NCI-H226 (cell line): Measurements from ENCODE around the gene C17orf100.
"Not testable (repeated sequence)": the region's sequence is repeated elsewhere in the genome, so short reads cannot be mapped to it uniquely, and the experiment has no call there.

Experiments used
- DNase-seq: peaks from one replicate; pipeline ENCODE4 v3.0.0-alpha.2; 2015

The C17orf100 gene

DNA sequence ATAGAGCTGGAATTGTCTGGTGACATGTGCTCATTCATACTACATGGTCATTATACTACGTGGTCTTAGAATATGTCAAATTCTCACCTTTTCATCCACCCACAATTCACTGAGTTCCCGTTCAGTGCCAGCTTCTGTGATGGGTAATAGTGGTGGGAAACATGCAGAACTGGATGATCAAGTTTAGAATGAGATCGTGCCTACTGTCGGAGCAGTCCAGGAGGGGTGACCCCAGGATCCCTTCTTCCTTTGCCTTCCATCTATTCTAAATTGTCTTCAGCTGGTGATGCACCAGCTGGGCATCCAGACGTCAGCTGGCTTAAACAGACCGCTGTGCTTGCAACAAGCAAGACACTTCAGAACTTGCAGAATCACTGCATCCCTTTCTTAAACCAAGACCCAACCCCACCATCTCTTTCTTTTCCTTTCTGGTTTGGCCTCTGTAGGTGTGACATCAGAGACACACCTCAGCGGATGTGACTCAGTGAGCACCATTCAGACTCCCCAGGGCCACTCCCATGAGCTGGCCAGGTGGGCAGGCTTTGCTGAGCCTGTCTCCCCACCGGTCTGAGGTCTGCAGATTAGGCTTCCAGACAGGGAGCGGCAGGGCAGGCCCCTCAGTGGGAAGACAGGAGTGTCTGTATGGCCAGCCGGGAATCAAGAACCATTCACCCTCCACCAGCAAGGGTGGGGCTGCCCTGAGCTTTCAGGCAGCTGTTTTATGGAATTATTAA is 18.1 kb downstream of the C17orf100 start:
- DNase-seq: no peak

DNA sequence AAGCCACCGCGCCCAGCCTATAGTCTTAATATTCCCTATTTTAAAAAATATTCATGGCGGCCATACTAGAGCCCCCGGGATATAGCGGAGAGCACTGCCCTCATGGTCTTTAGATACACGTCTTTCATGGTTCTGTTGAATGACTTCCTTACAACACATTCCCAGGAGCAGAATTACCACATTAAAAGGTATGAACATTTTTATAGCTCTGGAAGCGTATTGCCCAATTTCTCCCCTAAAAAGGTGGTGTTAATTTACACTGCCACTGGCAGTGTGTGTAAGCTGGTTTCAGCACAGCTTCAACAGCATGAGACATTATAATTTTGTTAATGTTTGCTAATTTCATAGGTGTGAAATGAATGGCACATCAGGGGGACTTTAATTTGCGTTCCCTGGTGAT is 19.0 kb downstream of the C17orf100 start:
- no peak for DNase-seq

DNA sequence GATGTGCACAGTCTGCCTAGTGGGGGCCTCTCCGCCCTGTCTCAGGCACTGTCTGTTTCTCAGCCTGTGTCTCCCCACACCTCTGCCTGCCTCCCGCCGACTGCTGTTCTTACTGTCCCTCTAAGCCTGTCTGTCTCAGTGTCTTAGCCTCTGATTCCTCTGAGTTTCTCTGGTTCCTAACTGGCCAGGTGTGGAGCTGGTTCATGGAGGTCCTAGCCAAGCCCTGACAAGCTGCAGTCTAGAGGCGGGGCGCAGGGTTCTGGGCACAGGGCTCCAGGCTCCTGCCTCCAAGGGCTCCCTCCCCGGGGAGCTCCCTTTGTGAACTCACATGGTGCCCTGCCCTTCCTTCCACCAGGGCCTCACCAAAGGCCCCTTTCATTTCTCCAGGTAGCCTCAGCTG is 19.4 kb downstream of the C17orf100 start:
- no peak for DNase-seq

DNA sequence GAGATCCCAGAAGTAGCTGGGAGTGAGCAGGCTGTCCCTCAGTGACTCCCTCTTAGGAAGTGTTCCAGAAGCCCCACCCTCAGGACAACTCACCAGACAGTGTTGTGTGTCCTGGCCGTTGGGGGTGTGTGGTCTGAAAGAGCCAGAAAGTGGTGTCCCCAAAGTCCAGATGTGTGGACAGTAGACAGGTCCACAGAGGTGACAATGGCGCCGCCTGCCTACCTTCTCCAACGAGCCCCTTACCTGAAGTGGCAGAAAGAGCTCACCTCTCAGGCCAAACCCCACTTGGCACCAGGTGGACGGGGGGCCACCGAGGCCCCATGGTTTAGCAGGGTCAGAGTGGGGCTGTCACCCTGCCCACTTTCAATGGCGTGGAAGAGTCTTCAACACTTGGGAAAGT is 19.9 kb downstream of the C17orf100 start:
- no peak for DNase-seq

DNA sequence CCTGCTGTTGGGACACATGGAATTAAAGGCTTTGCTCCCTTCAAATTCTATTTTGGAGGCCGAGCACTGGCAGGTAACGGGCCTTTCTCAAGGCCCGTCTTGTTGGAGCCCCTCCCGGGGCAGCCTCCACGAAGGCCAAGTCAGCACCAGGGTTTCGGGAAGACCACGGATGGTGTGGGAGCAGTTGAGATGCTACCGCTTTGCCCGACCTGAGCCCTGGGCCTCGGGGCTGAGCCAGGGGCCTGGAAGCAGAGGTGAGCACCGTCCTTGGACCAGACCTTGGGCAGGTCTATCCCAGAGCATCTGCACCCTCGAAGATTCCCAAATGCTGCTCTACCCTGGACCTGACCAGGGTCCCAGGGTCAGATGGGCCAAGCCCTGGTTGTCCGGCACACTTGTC is 23.0 kb downstream of the C17orf100 start:
- no peak for DNase-seq

DNA sequence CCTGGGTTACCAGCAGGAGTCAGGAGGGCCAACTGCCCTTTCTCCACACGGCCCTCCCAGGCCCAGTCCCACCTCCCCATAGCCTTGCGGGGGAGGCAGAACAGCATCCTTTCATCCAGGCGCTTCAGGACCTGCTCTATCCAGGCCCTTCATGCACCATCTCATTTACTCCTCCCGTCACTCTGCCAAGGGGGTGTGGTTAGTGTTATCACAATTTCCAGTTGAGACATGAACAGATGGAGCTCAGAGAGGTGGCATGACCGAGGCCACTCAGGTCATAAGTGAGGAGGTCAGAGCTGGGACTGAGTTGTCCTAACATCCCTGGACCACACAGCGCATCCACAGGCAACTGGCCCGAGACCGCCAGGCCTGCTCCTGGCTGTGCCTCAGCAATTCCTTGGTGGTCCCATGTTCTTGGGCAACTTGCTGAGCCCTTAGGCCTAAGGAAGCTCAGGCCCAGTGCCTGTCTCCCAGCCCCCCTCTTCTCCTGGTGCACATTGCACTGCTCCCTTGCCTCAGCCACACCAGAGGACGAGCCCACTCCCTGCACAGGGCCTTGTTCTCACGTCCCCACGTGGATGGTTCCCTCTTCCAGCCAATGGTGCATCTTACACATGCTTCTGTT is 23.8 kb downstream of the C17orf100 start:
- no peak for DNase-seq

DNA sequence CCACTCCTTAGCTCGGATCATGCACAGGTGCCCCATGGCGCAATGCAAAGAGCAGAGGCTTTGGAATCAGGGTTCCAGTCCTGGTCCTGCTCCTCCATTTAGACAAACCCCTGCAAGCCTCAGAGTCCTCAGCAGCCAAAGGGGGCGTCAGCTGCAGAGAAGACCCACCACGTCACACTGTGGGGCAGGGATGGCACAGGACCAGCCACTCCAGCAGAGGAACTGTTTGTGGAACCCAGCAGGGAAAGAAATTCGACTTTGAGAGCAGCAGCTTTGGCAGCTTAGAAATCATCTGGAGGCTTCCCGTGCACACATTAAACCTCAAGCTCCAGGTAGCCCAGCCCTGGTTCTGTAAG is 25.2 kb downstream of the C17orf100 start:
- DNase-seq: no peak

DNA sequence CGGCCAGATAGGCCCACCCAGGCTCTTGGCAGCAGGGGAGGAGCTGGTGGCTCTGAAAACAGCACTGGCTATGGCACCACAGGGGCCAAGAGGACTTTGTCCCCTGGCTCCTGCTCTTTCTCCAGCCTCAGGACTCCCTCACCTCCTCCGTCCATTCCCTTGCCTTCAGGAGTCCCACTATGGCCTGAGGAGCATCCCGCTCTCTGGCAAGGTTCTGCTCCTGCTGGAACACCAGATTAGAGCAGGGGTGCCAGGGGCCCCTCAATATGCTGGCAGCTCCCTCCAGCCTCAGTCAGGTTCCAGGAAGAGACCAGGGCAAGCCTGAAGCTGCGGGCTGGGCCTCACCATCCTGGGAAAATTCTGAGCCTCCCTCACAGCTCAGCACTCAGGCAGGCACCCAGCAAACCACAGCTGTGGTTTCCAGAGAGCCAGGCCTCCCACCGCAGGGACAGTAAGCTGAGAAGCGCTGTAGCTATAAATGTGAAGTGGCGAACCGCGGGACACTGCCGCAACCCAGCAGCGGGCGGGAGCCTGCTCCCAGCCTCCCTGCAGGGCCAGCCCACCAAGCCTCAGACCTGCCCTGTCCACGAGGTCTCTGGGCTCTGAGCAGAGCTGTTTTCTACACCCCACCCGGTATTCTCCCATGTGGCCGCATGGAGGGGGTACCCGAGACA is 25.7 kb downstream of the C17orf100 start:
- no peak for DNase-seq

DNA sequence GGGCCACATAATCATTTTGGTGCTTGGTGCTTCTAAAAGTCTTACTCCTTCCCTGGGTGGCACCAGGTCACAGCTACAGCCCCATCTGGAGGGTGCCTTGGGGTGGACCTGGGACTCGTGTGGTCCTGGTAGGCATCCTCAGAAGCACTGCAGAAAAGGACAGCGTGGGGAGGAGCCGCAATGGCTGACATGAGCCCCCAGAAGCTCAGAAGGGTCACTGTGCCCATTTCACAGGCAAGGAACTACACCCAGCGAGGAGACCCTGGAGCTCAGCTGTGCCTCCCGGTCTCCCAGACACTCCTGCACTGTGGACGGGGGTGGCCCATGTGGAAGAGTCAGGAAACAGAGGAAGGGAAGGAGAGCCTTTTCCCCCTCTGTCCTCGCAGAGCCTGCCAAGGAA is 26.4 kb downstream of the C17orf100 start:
- DNase-seq: no peak

DNA sequence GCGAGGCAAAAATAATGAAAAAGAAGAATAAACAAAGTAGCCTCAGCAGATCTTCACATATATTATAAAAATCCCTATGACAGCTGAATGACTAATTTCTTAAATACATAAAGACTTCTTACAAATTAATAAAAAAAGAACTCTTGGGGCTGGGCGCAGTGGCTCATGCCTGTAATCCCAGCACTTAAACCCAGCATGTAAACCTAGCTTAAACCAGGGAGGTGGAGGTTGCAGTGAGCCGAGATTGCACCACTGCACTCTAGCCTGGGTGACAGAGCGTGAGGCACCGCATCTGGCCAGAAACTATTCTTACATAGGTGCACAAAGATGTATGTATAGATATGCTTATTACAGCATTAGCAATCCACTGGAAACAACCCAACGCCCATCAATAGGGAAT is 27.7 kb downstream of the C17orf100 start:
- no peak for DNase-seq

DNA sequence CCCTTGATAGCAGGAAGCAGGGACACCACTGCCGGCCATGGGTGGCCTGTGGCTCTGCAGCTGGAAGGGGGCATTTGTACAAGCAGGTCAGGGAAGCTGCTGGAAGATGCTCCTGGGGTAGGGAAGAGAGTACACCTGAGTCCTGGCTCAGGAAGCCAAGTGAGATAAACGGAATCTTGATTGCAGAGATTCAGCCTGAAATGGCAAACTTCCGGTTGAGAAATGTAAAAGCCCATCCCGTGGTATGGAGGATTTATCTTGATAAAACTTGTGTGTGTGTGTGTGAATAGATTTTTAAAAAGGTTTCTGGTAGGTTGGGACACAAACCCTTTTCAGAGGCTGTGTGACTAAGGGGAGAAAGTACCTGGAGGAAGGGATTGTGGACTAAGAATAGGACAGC is 29.6 kb downstream of the C17orf100 start:
- no peak for DNase-seq

DNA sequence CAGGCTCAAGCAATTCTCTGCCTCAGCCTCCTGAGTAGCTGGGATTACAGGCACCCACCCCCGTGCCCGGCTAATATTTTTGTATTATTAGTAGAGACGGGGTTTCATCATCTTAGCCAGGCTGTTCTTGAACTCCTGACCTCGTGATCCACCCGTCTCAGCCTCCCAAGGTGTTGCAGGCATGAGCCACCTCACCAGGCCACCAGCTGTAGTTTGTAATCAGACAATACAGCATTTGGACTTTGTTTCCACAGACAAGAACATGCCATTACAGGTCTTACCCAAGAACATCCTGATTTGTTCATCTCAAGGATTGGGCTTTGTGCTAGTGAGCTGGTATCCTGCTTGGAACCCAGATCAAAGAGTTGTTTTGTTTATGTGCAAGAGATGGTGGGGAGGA is 30.1 kb downstream of the C17orf100 start:
- DNase-seq: no peak

DNA sequence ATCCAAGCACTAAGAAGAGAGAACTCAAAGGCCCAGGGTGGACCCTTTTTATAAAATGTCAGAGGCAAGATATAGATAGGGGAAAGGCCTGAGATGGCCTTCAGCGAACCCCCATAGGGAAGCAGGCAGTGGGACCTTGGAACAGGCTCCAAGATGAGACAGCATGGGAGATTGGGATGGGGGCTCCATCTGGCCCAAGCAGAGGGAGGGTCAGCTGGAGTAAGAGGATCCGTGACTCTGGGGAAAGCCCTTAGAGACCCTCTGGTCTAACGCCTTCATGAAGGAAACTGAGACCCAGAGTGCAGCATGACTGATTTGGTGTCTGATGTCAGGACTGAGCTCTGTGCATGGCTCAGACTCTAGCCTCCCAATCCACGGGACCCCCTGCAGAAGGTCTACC is 30.8 kb downstream of the C17orf100 start:
- no peak for DNase-seq

DNA sequence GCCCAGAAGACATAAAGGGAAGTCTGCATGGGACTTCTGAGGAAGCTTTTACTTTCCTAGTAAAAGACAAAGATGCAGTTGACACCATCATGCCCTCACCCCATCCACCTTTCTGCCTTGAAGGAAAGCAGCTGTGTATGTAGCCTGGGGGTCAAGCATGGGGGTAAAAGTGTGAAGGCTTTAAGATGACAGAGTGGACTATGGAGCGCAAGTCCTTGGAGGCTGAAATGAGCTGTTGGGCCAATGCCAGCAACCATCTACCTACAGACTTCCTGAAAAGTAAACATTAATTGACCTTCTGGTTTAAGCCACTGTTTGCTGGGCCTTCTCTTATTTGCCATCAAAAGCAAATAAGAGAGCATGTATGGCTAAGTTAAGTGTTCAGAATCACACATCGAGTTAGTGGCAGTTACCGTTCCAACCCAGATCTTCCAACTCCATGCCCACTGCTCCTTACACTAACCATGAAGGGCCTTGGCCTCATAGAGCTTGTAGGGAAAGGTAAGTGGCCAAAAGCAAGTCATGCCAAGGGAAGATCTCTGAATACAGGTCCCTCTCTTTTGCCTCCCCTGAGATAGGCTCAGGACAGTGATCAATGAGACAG is 31.6 kb downstream of the C17orf100 start:
- no peak for DNase-seq

DNA sequence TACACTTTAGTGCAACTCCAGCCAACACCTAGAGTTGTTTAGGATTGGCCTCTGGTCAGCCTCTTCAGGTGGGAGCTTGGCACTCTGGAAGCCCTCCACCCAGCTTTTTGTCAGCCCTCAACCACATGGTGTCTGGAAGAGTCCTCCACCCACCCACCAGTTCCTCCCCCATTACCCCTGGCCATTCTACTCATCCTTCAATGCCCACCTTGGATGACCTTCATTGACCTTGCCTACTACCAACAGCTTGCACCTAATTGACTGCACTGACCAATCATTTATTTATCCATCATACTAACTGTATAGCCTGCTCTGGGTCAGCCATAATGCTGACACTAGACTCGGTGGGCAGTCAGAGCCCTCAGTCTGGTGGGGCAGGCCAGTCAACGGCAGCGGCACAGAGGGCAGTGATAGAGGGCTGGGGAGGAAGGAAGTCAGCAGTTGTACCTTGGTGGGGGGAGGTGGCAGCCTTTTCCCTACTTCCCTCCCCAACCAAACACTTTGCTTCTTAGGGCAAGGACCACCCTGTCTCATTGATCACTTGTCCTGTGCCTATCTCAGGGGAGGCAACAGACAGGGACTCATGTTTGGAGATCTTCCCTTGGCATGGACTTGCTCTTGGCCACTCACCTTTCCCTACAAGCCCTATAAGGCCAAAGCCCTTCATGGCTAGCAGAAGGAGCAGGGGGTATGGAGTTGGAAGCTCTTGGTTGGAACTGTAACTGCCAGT is 32.3 kb downstream of the C17orf100 start:
- DNase-seq: no peak

DNA sequence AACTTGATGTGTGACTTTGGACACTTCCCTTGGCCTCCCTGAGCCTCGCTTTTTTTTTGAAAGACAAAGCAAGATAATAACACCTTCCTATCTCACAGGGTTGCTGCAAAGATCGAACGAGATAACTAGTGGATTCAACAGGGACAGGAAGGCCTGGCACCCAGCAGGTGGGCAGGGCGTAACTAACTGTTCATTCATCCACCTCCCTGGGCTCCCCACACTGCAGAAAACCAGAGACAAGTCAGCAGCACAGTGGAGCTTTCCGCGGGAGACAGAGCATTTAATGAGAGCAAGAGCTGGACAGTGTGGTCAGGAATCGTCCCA is 32.9 kb downstream of the C17orf100 start:
- DNase-seq: no peak

DNA sequence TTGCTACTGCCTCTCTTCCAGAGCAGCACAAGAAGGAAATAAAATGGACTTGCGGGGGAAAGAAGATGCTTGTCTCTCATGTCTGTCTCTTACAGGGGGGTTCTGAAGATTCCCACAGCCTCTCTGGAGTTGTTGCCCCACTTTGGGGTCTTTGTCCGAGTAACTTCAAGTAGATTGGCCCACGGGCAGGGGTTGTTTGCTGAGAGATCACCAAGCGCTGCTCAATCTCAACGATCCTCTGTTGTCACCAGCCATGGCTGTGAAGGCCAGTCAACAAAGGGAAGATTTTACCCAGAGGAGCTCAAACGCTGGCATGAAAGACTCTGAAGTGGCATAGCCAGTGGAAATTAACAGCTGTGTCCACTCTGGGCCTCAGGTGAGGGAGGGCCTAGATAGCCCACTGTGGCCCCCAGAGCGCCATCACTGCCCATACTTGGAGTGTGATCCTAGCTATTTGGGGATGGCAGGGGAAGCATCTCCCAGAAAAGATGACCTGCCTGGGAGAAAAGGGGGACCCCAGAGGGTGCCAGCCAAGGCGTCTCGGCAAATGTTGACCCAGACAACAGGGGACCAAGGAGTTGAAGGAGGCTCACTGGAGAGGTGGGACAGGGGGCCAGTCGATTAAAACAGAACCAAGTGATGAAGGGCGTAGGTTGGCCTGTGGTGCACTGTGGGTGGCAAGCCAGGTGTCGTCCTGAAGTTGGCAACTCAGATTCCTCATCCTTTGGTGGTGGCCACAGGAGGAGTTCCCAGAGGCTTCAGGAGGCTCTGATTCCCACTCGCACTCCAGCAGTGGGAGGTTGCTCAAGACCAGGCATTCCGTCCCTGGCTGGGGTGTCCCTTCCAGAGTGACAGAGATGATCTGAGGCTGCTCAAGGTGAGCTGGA is 33.6 kb downstream of the C17orf100 start:
- no peak for DNase-seq

DNA sequence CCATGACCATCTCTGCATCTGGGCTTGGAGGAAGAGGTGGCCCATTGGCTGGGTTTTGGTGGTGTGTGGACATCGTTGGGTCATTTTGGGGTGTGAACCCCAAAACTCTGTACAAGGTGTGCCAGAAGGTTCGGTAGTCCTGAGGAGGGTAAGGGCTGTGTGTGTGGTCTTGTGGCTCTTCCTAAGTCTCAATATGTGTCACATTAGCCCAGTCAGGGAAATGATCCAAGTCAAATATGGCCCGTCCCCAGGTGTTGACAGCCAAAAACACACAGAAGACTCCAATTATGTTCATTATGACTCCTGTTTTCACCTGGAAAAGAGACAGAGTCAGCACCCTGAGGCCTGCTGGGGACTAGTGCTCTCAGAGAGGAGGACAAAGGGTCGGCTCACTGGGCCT is 34.5 kb downstream of the C17orf100 start:
- DNase-seq: no peak

DNA sequence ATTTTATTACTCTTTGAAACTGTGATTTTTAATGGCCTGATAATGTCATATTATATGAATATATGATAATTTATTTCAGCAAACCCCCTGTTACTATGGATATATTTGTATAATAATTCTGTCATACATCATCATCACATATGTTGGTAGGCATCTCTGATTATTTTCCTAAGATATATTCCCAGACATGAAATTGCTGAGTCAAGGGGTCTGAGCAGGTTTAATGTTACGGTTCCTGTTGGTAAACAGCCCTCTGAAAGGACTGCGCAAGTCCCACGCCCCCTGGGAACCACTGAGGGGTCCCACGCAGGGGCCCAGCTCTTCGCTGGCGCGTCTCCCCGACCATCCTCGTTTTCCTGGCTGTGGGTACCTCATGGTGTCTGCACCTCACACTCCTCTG is 37.4 kb downstream of the C17orf100 start:
- DNase-seq: no peak

DNA sequence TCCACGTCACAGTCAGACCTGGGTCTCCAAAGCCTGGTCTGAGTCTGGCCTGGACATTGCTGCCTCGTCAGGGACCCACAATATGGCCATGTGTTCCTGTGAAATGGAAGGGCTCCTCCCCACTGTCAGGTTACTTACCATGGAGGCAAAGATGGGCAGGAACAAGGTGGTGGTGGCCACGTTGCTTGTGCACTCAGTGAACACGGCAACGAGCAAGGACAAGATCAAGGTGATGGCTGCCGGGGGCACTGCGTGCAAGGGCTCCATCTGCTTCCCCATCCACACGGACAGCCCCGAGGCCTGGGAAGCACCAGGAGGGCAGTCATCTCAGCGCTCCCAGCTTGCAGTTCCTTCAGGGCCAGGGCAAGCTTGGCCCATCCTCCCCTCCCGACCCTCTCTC is 39.1 kb downstream of the C17orf100 start:
- DNase-seq: no peak

DNA sequence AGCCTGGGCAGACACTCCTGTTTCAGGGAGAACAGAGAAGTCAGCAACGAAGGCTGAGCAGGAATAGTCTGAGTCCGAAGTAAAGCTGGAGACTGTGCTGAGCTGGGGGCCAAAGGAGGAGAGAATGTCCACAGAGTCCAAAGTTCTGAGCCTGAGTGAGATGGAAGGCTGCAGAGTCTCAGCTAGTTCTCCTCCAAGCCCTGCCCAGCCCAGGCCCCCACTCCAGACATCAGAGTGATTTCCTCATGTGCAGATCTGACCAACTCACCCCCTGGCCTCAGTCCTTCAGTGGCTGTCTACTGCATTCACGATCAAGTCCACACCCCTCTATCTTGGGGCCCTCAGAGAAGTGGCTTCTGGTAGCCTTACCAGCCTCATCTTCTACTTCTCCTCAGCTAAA is 40.0 kb downstream of the C17orf100 start:
- no peak for DNase-seq

DNA sequence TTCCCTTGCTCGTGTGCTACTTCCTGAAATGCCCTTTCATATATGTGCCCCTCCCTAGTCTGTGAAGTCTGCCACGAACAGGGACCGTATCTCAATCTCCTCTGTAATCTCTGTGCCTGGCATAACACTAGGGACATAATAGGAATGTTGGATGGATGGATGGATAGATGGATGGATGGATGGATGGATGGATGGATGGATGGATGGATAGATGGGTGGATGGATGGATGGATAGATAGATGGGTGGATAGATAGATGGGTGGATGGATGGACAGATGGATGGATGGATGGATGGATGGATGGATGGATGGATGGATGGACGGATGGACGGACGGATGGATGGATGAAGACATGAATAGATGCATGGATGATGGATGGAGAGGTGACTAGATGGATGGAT is 40.4 kb downstream of the C17orf100 start:
- not testable (repeated sequence) for DNase-seq

DNA sequence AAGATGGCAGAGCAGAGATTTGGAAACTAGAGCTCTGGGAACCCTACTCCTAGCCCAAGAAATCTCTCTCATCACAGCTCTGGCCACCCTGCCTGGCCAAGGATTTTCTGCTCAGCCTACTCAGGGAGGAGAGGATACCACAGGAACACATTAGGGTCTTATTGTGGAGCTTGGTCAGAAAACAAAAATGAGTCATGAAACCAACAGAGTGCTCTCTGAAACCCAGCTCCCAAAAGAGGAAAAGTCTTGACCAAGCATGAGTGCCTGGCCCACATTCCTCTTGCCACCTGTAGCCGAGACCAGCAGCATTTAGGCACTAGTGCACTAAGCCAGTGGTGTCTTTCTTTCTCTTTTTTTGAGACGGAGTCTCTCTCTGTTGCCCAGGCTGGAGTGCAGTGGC is 43.5 kb downstream of the C17orf100 start:
- no peak for DNase-seq
